KBM-7 (cell line): ENCODE results near the gene OSCP1.

Experiments used
- DNase-seq: peaks from one replicate; pipeline ENCODE4 v3.0.0-alpha.2; 2015
- in situ Hi-C: fragments of 300-500 bp; cut with MboI; formaldehyde crosslinking; loops from 2 replicates; pipeline ENCODE4 v1.14.3; 2020; ENCODE audit warnings: low sequenced_read_pairs, low pct_unique_long_range_greater_than_20kb, mixed read lengths

The OSCP1 gene

GRCh38 chr1:36453051-36453450, 2.8 kb upstream of the OSCP1 start:
- no peak for DNase-seq
- in situ Hi-C loops: no loop called here

GRCh38 chr1:36450919-36451305, 661 bp upstream of the OSCP1 start:
- in situ Hi-C loops: no loop called here
- DNase-seq: no peak

- DNase-seq: peak; percentile 64
These were observed 1.7 kb downstream of the OSCP1 start for GRCh38 chr1:36448530-36449056.

GRCh38 chr1:36447450-36447849, 2.8 kb downstream of the OSCP1 start:
- in situ Hi-C loops: no loop called here
- no peak for DNase-seq

More at GRCh38 chr1:36448530-36449056, 1.7 kb downstream of the OSCP1 start:
- in situ Hi-C loops: no loop called here

GRCh38 chr1:36446746-36447145, 3.5 kb downstream of the OSCP1 start:
- in situ Hi-C loops: no loop called here
- DNase-seq: peak; percentile 28

- in situ Hi-C loops: no loop called here
- peak; percentile 74 for DNase-seq
These were observed 4.0 kb downstream of the OSCP1 start for GRCh38 chr1:36446271-36446670.

GRCh38 chr1:36443297-36443696, 7.0 kb downstream of the OSCP1 start:
- in situ Hi-C loops: no loop called here
- no peak for DNase-seq

- no peak for DNase-seq
- in situ Hi-C loops: no loop called here
These were observed 7.9 kb downstream of the OSCP1 start for GRCh38 chr1:36442337-36442736.

- DNase-seq: no peak
- in situ Hi-C loops: no loop called here
These were observed 9.6 kb downstream of the OSCP1 start for GRCh38 chr1:36440646-36441045.

- no peak for DNase-seq
These were observed 10.2 kb downstream of the OSCP1 start for GRCh38 chr1:36440044-36440443.

GRCh38 chr1:36438715-36439114, 11.5 kb downstream of the OSCP1 start:
- in situ Hi-C loops: no loop called here
- DNase-seq: no peak

More at GRCh38 chr1:36440044-36440443, 10.2 kb downstream of the OSCP1 start:
- in situ Hi-C loops: no loop called here

GRCh38 chr1:36436821-36437220, 13.4 kb downstream of the OSCP1 start:
- in situ Hi-C loops: no loop called here
- no peak for DNase-seq

GRCh38 chr1:36433102-36433501, 17.1 kb downstream of the OSCP1 start:
- in situ Hi-C loops: no loop called here
- no peak for DNase-seq

GRCh38 chr1:36432616-36433015, 17.6 kb downstream of the OSCP1 start:
- no peak for DNase-seq
- in situ Hi-C loops: no loop called here

- no peak for DNase-seq
- in situ Hi-C loops: no loop called here
These were observed 24.5 kb downstream of the OSCP1 start for GRCh38 chr1:36425791-36426190.

- no peak for DNase-seq
- in situ Hi-C loops: no loop called here
These were observed 28.6 kb downstream of the OSCP1 start for GRCh38 chr1:36421649-36422048.

GRCh38 chr1:36420836-36421317, 29.4 kb downstream of the OSCP1 start:
- in situ Hi-C loops: no loop called here
- peak; percentile 95 for DNase-seq

GRCh38 chr1:36420409-36420808, 29.8 kb downstream of the OSCP1 start:
- no peak for DNase-seq
- in situ Hi-C loops: no loop called here

GRCh38 chr1:36419569-36419968, 30.7 kb downstream of the OSCP1 start:
- DNase-seq: no peak
- in situ Hi-C loops: no loop called here

- in situ Hi-C loops: no loop called here
- no peak for DNase-seq
These were observed 31.1 kb downstream of the OSCP1 start for GRCh38 chr1:36419140-36419539.

GRCh38 chr1:36417931-36418330, 32.3 kb downstream of the OSCP1 start:
- no peak for DNase-seq
- in situ Hi-C loops: no loop called here
